Measurements from ENCODE around the gene BBLN. TPM values are rescaled to one million over a fixed set of nuclear protein-coding genes. Genes with fewer than 3 reads are reported as not detected.

BBLN gene
- total and polyA plus RNA-seq, 4 donors, result 13.4 to 42.1 (median 32.3) TPM

- TF ChIP-seq CTCF (IDR thresholded peaks at IDR 0.05; ENCODE audit: low read depth, low read length, missing input control), result no peak
- peak; percentile 1 for TF ChIP-seq SP1 (IDR thresholded peaks at IDR 0.05)
- TF ChIP-seq YY1 (IDR thresholded peaks at IDR 0.05), result peak; percentile 5
- no peak overlapping the region for H3K9ac ChIP-seq (ENCODE audit: low read depth in 1 of 2, low read length in 2 of 2)
- H3K27ac ChIP-seq (ENCODE audit: low read depth in 1 of 2, low read length in 2 of 2), result peak overlapping the region; percentile 82 to 88
- no peak for DNase-seq (ENCODE audit: low spot score)
- H3K36me3 ChIP-seq (ENCODE audit: control insufficient read depth in 4 of 4, insufficient read depth in 3 of 4, low read depth in 1 of 4, low read length in 3 of 4), result no peaks in the 10 kb centered on the region
- peaks cover 6 to 60% (median 32%) of the 10 kb centered on the region in 4 donors for H3K4me1 ChIP-seq (ENCODE audit: control insufficient read depth in 4 of 4, insufficient read depth in 4 of 4, low read length in 3 of 4)
- H3K4me3 ChIP-seq (ENCODE audit: low read depth in 1 of 3, low read length in 3 of 3), result no peak overlapping the region
- H3K9me3 ChIP-seq (ENCODE audit: control insufficient read depth in 4 of 4, low read length in 3 of 4), result no peaks in the 10 kb centered on the region
- WGBS, result 35% methylated on average over 2 of the region's 2 CpGs
- no peaks in the 10 kb centered on the region for H3K27me3 ChIP-seq (ENCODE audit: control insufficient read depth in 4 of 4, insufficient read depth in 4 of 4, low read length in 3 of 4)
Observed at GRCh38 chr9:128211981-128212281, 51.9 kb downstream of the BBLN start.

Other genes with a start within 250 kb of the BBLN start
- 10 to 100 TPM in 1 of 2 donors, 1 to 10 TPM in 1; 4.5 to 83.7 TPM for gene ST6GALNAC4, start 243.2 kb upstream of the BBLN start, total RNA-seq
- 10 to 100 TPM in 1 of 2 donors, 1 to 10 TPM in 1; 2.5 to 10.6 TPM for gene ST6GALNAC4, start 243.2 kb upstream of the BBLN start, polyA plus RNA-seq
- 1 to 10 TPM in 1 of 2 donors, under 1 TPM in 1; 0.59 to 1.5 TPM for gene PIP5KL1, start 229.5 kb upstream of the BBLN start, total RNA-seq
- gene PIP5KL1, start 229.5 kb upstream of the BBLN start, polyA plus RNA-seq, result under 1 TPM; 0.06 to 0.40 TPM
- 10 to 100 TPM in 1 of 2 donors, 1 to 10 TPM in 1; 9.3 to 22.0 TPM for gene DPM2, start 222.4 kb upstream of the BBLN start, total RNA-seq
- 10 to 100 TPM; 22.0 to 25.0 TPM for gene DPM2, start 222.4 kb upstream of the BBLN start, polyA plus RNA-seq
- 10 to 100 TPM in 1 of 2 donors, 1 to 10 TPM in 1; 4.9 to 14.3 TPM for gene EEIG1, start 179.3 kb upstream of the BBLN start, total RNA-seq
- gene EEIG1, start 179.3 kb upstream of the BBLN start, polyA plus RNA-seq, result 10 to 100 TPM in 1 of 2 donors, 1 to 10 TPM in 1; 6.7 to 11.2 TPM
- 1 to 10 TPM; 4.6 to 6.5 TPM for gene NAIF1, start 92.9 kb upstream of the BBLN start, total RNA-seq
- gene NAIF1, start 92.9 kb upstream of the BBLN start, polyA plus RNA-seq, result 1 to 10 TPM; 2.5 to 4.8 TPM
- 10 to 100 TPM; 21.7 to 74.6 TPM for gene SLC25A25, start 92.0 kb upstream of the BBLN start, total RNA-seq
- 10 to 100 TPM; 35.4 to 43.2 TPM for gene SLC25A25, start 92.0 kb upstream of the BBLN start, polyA plus RNA-seq
- 10 to 100 TPM; 22.8 to 34.7 TPM for gene PTGES2, start 32.5 kb upstream of the BBLN start, total RNA-seq
- gene PTGES2, start 32.5 kb upstream of the BBLN start, polyA plus RNA-seq, result 10 to 100 TPM; 28.2 to 41.1 TPM
- 1 to 10 TPM; 7.0 to 10.0 TPM for gene LCN2, start 10.8 kb upstream of the BBLN start, total RNA-seq
- gene LCN2, start 10.8 kb upstream of the BBLN start, polyA plus RNA-seq, result 10 to 100 TPM; 10.8 to 64.5 TPM
- 10 to 100 TPM; 12.5 to 15.5 TPM for gene CIZ1, start 31.3 kb downstream of the BBLN start, total RNA-seq
- 10 to 100 TPM; 13.6 to 13.8 TPM for gene CIZ1, start 31.3 kb downstream of the BBLN start, polyA plus RNA-seq
- 1 to 10 TPM; 1.6 to 5.9 TPM for gene DNM1, start 43.1 kb downstream of the BBLN start, total RNA-seq
- gene DNM1, start 43.1 kb downstream of the BBLN start, polyA plus RNA-seq, result under 1 TPM; 0.29 to 0.68 TPM
- 10 to 100 TPM; 21.9 to 45.7 TPM for gene GOLGA2, start 115.7 kb downstream of the BBLN start, total RNA-seq
- 10 to 100 TPM; 14.4 to 34.0 TPM for gene GOLGA2, start 115.7 kb downstream of the BBLN start, polyA plus RNA-seq
- 10 to 100 TPM; 10.7 to 12.2 TPM for gene SWI5, start 116.0 kb downstream of the BBLN start, total RNA-seq
- 10 to 100 TPM; 20.2 to 34.0 TPM for gene SWI5, start 116.0 kb downstream of the BBLN start, polyA plus RNA-seq
- gene TRUB2, start 162.2 kb downstream of the BBLN start, total RNA-seq, result 10 to 100 TPM; 12.7 to 13.3 TPM
- gene TRUB2, start 162.2 kb downstream of the BBLN start, polyA plus RNA-seq, result 10 to 100 TPM; 25.4 to 35.8 TPM
- 10 to 100 TPM; 12.8 to 31.4 TPM for gene COQ4, start 162.6 kb downstream of the BBLN start, total RNA-seq
- gene COQ4, start 162.6 kb downstream of the BBLN start, polyA plus RNA-seq, result 10 to 100 TPM; 36.2 to 53.3 TPM
- gene SLC27A4, start 180.3 kb downstream of the BBLN start, total RNA-seq, result 10 to 100 TPM in 1 of 2 donors, 1 to 10 TPM in 1; 5.9 to 18.6 TPM
- 10 to 100 TPM; 10.8 to 36.4 TPM for gene SLC27A4, start 180.3 kb downstream of the BBLN start, polyA plus RNA-seq
- 10 to 100 TPM; 12.1 to 17.3 TPM for gene URM1, start 211.1 kb downstream of the BBLN start, total RNA-seq
- 10 to 100 TPM; 21.8 to 35.0 TPM for gene URM1, start 211.1 kb downstream of the BBLN start, polyA plus RNA-seq

Data from liver (tissue), 9 donors.